Epithelial cell of prostate (primary cell): ENCODE measurements around the gene SEMA4B.
"Not testable (repeated sequence)": the region's sequence is repeated elsewhere in the genome, so short reads cannot be mapped to it uniquely, and the experiment has no call there.

Experiments used
- DNase-seq: peaks from one replicate; pipeline ENCODE4 v3.0.0-alpha.2; 2011; ENCODE audit warnings: low read depth, low spot score
- H3K27ac ChIP-seq: fragments of 450-650 bp; 2 replicates; pipeline ENCODE4 v1.5.1; 2017; ENCODE audit warnings: mild to moderate bottlenecking

SEMA4B gene

DNA sequence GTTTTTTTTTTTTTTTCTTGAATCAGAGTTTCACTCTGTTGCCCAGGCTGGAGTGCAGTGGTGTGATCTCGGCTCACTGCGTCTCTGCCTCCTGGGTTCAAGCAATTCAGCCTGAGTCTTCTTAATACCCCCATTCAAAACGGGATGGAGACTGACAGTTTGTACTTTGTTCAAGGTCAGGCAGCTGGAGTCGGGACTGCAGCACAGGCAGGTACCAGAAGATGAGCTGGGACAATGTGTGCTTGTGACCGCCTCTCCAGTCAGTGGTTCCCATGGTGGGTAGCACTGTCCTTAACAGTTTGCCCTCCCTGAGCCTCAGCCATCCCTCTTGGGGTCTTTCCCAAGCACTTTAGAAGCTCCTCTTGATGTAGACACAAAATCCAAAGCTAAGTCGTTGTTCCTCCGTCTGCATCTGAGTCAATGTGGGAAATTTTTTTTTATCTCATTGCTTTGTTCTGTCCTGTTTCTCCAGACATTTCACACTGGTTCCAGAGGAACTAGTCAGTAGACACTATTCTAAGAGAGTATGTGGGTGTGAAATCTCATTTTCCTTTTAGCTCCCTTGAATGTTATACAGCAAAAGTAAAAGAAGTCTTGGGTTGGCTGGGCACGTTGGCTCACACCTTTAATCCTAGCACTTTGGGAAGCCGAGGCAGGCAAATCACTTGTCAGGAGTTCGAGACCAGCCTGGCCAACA, 43.0 kb downstream of the SEMA4B start:
- H3K27ac ChIP-seq: no peak overlapping the region
- DNase-seq: no peak

DNA sequence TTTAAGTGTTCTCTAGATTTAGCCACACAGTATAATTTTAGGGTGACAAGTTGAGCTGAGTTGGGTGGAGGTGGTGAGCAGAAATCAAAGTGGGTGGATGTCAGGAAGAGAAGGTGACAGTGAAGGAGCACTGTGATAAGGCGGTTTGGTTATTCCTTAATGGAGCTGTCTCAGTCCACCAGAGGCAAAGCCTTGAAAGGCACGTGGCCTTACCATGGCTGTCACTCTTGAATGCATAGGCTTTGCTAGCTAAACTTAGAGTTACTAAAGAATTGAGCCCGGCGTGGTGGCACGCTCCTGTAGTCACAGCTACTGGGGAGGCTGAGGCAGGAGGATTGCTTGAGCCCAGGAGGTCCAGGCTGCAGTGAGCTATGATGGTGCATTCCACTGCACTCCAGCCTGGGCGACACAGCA, 47.7 kb downstream of the SEMA4B start:
- DNase-seq: no peak
- no peak overlapping the region for H3K27ac ChIP-seq

DNA sequence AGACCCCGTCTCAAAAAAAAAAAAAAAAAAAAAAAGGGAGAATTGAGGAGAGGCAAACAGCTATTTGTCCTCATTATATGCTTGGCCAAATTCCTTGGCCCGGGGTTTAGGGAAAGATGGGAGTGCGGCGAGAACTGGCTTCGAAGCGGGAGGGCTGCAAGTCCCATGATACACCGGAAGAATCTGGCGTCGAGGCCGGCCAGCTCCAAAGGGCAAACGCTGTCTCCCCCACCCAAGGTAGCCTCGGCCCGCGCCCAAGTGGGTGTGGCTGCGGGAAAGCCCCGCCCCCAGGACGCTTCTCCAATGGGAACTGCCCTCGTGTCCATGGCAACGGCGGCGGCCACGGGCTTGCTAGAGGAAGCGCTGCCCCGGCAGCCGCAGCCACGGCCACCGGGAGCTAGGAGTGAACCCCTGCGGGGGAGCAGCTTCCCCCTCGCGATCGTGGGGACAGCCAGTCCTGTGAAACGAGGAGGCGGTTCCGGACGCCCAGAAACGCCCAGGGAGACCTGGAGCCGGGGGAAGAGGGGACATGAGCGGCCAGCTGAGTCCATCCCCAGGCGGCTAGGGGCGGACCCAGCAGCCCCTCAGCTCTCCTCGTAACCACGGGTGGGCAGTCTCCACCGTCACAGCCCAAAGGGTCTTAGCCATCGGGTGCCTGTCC, 48.2 kb downstream of the SEMA4B start, which contains the start of gene TTLL13:
Gene TTLL13, plus strand, starts transcription at position 354 of the 661 bp plus-strand sequence. CDS start 1,075 bp downstream, outside the sequence.
- no peak for DNase-seq
- H3K27ac ChIP-seq: no peak within 1 kb of the TSS

DNA sequence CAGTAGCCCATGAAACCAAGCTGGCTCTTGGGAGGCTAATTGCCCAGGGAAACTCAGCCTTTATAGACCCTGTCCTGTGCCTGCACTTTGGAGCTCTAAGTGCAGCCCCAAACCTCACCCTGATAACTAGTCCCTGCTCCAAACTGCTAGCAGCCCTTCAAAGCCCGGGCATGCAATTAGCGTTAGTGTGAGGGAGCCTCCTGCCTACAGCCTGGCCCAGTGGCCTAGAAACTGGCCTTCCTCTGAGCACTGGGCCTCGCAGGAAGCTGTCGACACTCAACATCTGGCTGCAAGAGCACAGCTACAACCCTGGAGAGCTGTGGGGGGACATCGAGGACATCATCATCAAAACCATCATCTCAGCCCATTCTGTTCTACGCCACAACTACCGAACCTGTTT, 56.6 kb downstream of the SEMA4B start:
- H3K27ac ChIP-seq: no peak overlapping the region
- no peak for DNase-seq

DNA sequence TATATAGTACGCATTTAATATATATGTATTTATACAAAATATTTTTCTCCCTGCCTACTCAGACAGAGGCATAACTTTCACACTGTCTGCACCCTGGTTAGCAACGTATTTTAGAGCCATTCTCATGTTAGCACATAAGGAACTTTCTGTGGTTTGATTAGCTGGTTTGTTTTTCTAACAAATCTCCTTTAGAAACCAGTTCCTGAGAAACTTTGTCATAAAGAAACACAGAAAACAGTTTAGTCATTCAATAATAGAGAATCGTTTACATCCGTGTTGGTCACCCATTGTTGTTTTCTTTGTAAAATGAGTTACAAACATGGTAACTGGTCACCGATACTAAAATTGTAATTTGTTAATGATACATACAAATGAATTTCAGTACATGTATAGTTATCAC, 58.4 kb downstream of the SEMA4B start:
- no peak for DNase-seq
- H3K27ac ChIP-seq: no peak overlapping the region

DNA sequence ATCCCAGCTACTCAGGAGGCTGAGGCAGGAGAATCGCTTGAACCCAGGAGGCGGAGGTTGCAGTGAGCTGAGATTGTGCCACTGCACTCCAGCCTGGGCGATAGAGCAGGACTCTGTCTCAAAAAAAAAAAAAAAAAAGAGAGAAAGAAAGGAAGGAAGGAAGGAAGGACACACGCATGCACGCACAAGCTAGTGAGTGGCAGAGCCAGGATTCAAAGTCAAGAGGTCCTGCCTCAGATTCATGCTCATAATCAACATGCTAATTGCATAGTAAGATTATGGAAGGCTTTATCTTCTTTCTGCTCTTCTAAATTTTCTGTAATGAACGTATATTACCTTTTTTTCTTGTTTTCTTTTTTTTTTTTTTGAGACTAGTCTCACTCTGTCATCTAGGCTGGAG, 59.6 kb downstream of the SEMA4B start:
- DNase-seq, H3K27ac ChIP-seq: not testable (repeated sequence)

DNA sequence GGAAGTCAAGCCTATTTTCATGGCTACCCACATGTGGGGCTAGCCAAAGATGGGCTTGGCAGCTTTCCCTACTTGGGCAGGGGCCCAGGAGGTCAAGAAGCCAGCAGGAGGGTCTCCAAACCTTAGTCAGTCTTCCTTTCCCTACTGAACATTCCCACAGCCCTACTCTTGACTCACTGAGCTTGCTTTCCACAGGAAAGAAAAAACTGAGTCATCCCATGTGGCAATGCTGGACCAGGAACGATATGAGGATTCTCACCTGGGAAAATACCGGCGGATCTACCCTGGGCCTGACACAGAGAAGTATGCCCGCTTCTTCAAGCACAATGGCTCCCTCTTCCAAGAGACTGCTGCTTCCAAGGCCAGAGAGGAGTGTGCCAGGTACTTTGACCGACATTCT, 60.7 kb downstream of the SEMA4B start:
- H3K27ac ChIP-seq: peak overlapping the region; percentile 27
- DNase-seq: no peak

DNA sequence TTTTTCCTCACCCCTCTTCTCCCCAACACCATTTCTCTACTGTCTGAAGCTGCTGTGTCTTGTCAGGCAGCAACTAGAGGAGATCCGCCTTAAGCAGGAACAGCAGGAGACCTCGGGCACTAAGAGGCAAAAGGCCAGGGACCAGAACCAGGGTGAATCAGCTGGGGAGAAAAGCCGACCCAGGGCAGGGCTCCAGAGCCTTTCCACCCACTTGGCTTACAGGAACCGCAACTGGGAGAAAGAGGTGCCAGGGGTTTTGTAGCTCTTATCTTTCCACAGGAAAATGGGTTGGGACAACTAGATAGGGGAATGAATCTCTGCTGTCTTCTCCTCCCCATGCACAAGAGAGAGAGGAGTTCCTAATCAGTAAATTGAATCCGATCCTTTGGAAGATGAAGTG, 61.3 kb downstream of the SEMA4B start:
- peak overlapping the region; percentile 27 for H3K27ac ChIP-seq
- no peak for DNase-seq

DNA sequence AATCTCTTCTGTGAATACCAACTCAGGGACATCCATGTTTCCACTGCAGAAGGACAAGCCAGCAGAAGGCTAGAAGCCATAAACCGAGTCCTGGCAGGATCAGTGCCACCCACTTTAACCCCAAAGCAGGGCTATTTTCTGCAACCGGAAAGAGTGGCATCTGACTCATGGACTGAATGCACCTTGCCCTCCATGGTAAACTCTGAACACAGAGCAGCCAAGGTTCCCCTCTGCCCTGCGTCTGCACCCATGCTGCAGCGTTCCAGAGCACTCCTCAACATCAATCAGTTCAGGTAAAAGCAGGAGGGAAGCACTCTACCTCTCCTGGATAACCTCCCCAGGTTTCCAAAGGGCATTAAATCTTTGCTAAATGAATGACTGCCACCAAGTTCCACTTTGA, 63.5 kb downstream of the SEMA4B start:
- no peak for DNase-seq
- peak overlapping the region; percentile 93 for H3K27ac ChIP-seq

DNA sequence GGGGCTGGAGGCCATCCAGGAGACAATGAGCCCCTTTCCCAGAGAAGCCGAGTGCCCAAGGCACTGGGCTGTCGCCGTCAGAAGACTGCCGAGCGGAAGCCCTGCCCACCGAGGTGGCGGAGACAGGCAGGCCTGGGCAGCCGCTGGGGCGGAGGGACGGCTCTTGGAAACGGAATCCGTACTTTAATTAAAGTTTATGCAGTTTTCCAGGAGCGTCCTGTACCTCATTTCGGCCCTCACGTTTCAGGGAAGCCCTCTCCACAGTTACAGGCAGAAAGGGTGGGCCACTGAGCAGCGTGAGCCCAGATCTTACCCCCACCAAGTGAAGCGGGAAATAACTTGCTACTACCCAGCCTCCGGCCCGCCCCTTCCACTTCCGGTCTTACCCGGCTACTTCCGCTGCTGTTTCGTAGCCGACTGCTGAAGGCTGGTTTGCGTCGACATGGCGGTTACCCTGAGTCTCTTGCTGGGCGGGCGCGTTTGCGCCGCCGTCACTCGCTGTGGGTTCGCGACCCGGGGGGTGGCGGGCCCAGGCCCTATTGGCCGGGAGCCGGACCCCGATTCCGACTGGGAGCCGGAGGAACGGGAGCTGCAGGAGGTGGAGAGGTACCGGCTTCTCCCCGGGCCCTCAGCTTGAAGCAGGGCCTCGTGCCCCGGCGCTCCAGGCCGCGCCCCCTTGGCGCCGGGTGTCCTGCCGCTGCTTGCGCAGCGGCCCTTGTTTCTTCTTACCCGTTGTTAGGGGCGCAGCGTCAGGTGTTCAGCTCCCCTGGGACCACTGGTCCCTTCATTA, 64.3 kb downstream of the SEMA4B start, which contains the start of gene NGRN:
Gene NGRN, plus strand, starts transcription at position 402 of the 790 bp plus-strand sequence. Its CDS starts 41 bp downstream, at position 443.
- DNase-seq: peak; percentile 43
- peak within 1 kb of the TSS; percentile 93 for H3K27ac ChIP-seq

DNA sequence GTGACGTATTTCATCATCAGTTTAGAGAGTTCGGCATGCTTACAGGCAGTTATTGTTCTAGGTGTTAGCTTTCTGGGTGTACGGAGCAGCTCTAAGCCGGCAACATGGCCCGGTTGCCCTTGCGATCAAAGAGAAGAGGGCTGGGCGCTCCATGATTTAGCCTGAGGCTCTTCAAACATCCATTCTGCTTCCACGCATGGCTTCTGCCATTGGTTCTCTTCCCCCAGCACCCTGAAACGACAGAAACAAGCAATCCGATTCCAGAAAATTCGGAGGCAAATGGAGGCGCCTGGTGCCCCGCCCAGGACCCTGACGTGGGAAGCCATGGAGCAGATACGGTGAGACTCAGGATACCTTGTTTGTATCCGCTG, 64.9 kb downstream of the SEMA4B start:
- DNase-seq: no peak
- H3K27ac ChIP-seq: peak overlapping the region; percentile 93

DNA sequence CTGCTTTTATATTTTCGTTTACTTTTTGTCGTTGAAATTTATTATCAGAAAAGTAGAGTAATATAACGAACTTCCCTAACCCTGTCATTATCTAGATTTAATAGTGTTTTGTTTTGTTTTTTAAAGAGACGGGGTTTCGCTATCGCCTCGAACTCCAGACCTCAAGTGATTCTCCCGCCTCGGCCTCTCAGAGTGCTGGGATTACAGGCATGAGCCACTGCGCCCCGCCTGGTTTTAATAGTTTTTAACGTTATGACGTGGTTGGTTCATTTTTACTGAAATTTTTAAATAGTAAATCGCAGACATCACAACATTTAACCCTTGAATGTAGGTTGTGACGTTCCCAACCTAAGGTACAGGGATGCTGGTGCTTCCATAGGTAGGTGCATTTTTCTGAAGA, 65.4 kb downstream of the SEMA4B start:
- no peak for DNase-seq
- H3K27ac ChIP-seq: peak overlapping the region; percentile 93

DNA sequence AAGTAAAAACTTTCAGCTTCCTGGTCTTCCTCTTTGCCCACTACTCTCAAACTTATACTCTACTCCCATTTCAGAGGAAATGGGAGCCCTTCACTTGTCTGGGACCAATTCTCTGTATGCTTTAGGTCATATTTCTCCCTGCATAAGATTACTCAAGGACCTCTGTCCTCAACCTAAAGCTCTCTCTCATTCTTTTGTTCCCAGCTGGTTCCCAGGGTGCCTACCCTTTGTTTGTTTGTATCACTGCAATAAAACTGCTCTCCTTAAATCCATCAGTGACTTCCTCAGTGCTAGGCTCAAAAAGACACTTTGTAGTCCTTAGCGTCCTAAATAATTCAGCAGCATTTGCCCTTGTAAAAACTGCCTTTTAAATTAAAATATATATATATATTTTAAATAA, 67.3 kb downstream of the SEMA4B start:
- no peak for DNase-seq
- H3K27ac ChIP-seq: no peak overlapping the region

DNA sequence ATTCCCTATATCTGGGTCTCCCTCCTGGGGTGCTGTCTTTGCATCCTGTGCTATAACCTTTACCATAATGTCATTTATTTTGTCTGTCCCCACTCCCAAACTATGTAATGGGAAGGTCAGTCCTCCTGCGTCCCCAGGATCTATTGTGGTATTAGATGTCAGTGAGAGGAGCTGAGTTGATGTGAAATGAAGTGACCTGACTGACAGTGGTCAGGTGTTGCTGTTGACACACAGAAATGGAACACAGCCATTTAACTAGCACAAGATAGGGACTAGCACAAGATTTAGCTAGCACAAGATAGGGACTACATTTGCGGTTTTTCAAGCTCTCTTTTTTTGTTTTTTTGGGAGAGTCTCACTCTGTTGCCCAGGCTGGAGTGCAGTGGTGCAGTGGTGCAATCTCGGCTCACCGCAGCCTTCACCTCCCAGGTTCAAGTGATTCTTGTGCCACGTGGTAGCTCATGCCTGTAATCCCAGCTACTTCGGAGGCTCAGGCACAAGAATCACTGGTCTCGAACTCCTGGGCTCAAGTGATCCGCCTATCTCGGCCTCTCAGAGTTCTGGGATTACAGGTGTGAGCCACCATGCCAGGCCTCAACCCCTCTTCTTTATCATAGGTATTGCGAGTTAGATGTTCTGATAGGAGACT, 69.5 kb downstream of the SEMA4B start:
- no peak for DNase-seq
- no peak overlapping the region for H3K27ac ChIP-seq

DNA sequence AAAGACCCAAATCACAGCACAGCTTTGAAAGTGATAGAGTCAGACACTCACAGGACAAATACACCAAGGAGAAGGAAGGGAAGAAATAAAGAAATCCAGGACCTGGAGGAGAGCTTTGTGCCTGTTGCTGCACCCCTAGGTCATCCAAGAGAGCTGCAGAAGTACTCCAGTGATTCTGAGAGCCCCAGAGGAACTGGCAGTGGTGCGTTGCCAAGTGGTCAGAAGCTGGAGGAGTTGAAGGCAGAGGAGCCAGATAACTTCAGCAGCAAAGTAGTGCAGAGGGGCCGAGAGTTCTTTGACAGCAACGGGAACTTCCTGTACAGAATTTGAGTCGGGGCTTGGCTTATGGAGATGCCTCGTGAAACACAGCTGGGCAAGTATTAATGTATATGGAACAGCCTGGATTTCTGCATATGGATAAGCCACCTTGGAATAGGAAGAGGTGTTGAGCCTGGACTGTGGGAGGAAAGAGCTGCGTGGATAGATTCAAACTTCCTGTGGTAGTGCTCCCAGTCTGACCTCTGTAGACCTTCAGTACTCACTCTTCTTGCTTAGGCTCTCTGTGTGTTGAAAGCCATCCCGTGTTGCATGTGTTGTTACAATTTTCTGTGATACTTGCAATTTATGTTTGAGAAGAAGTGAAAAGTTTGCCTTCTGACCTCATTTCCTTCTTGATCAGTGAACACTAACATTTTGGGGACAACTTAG, 70.5 kb downstream of the SEMA4B start:
- DNase-seq: no peak
- H3K27ac ChIP-seq: no peak overlapping the region

DNA sequence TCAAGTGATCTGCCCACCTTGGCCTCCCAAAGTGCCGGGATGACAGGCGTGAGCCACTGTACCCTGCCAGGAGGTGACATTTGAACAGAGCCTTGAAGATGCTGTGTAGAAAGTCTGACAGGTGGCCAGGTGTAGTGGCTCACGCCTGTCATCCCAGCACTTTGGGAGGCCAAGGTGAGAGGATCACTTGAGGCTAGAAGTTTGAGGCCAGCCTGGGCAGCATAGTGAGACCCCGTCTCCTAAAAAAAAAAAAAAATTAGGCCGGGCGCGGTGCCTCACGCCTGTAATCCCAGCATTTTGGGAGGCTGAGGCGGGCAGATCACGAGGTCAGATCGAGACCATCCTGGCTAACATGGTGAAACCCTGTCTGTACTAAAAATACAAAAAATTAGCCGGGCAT, 77.3 kb downstream of the SEMA4B start:
- H3K27ac ChIP-seq, DNase-seq: not testable (repeated sequence)
